Stimulated activated CD4-positive, alpha-beta T cell treated with anti-CD3 and anti-CD28 coated beads, Interleukin-15, amount 100 ng/mL, for 24 hours (primary cell): Measurements from ENCODE around the gene ACTN4.

Source experiments
- DNase-seq: peaks from one replicate; pipeline ENCODE4 v3.0.0-alpha.2; 2020

ACTN4 gene

GRCh38 chr19:38712161-38712748 lies 64.8 kb downstream of the ACTN4 start:
- no peak for DNase-seq

- DNase-seq: no peak
Measured at GRCh38 chr19:38713227-38713649, 65.8 kb downstream of the ACTN4 start.

- no peak for DNase-seq
Measured at GRCh38 chr19:38713865-38714264, 66.4 kb downstream of the ACTN4 start.

GRCh38 chr19:38714354-38714778 lies 66.9 kb downstream of the ACTN4 start:
- no peak for DNase-seq

- DNase-seq: no peak
Measured at GRCh38 chr19:38715555-38715954, 68.1 kb downstream of the ACTN4 start.

GRCh38 chr19:38717051-38717450 lies 69.6 kb downstream of the ACTN4 start:
- DNase-seq: no peak

- no peak for DNase-seq
Measured at GRCh38 chr19:38717855-38718254, 70.4 kb downstream of the ACTN4 start.

- DNase-seq: no peak
Measured at GRCh38 chr19:38718747-38719543, 71.5 kb downstream of the ACTN4 start.

- no peak for DNase-seq
Measured at GRCh38 chr19:38719761-38720558, 72.5 kb downstream of the ACTN4 start.

- no peak for DNase-seq
Measured at GRCh38 chr19:38720559-38721236, 73.2 kb downstream of the ACTN4 start.

- no peak for DNase-seq
Measured at GRCh38 chr19:38721496-38721895, 74.0 kb downstream of the ACTN4 start.

GRCh38 chr19:38721979-38722773 lies 74.7 kb downstream of the ACTN4 start:
- DNase-seq: no peak

- no peak for DNase-seq
Measured at GRCh38 chr19:38722947-38723605, 75.6 kb downstream of the ACTN4 start.

- no peak for DNase-seq
Measured at GRCh38 chr19:38723606-38723965, 76.1 kb downstream of the ACTN4 start.

- DNase-seq: no peak
Measured at GRCh38 chr19:38723990-38724854, 76.8 kb downstream of the ACTN4 start.

- DNase-seq: no peak
Measured at GRCh38 chr19:38725469-38726283, 78.2 kb downstream of the ACTN4 start.

GRCh38 chr19:38726284-38726673 lies 78.8 kb downstream of the ACTN4 start:
- no peak for DNase-seq

GRCh38 chr19:38726761-38727301 lies 79.4 kb downstream of the ACTN4 start:
- peak; percentile 22 for DNase-seq

- no peak for DNase-seq
Measured at GRCh38 chr19:38727306-38727867, 79.9 kb downstream of the ACTN4 start.
